HG03066 (cell line): Measurements from ENCODE around the gene LMOD1.

ENCODE experiments used
- ATAC-seq: cut with Tn5 transposase; IDR thresholded peaks from one replicate; pipeline ENCODE4 v1.9.1; 2021; ENCODE audit warnings: low read depth; ENCODE audit not compliant: unreplicated experiment

Gene LMOD1

DNA sequence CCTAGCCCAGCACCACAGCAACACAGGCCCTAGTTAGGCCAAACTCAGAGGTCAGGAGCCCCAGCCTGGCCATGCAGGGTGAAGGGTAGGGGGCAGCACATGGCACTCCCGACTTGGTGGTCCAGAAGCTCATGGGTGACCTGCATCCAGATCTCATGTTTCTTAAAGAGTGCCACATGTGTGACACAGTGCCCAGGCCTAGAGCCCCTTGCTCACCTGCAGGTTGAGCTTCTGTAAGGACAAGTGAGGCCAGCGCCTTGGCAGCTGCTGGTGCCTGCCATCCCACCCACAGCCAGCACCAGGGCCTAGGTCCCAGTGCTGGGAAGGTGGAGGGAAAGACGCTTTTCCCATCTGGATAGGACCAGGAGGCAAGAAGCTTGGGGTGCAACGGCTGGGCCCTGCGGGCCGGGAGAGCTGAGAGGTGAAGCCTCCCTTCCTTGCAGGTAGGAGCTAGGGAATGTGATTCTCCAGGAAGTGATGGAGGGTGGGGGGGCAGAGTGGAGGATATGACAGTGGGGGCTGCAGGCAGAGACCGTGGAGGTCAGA, 51.2 kb downstream of the LMOD1 start:
- ATAC-seq, result no peak

DNA sequence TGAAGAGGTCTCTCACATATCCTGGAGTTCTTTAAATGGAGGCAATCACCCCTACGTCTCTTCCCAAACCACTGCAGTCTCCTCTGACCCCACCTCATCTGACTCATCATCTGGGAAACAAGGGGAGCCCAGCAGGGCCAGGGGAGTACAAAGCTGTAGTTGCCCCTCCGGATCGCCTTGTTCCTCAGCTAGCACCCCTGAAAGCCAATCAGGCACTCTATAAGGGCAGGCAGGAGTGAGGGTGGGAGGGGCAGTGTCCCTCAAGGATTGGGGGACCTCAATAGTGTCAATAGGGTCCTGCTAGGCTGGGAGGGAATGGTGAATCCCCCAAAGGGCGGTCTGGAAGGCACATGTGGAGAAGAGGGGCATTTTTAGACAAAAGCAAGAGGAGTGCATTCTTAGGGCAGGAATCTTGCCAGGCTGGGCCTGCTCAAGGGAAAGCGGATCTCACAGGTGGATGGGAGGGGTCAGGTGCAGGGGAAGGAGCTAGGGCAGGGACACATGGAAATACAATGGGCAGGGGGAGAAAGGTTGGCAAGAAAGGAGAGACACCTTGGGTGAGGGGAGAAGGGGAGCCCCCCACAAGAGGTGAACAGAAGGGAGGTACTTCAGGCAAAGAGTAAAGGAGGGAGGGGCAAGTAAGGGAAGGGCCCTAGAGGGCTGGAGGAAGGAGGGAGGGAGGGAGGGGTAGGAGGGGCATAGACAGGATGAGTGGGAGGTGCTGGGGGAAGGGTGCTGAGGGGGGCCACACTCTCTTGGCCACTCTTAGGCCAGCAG, 51.8 kb downstream of the LMOD1 start:
- no peak for ATAC-seq

DNA sequence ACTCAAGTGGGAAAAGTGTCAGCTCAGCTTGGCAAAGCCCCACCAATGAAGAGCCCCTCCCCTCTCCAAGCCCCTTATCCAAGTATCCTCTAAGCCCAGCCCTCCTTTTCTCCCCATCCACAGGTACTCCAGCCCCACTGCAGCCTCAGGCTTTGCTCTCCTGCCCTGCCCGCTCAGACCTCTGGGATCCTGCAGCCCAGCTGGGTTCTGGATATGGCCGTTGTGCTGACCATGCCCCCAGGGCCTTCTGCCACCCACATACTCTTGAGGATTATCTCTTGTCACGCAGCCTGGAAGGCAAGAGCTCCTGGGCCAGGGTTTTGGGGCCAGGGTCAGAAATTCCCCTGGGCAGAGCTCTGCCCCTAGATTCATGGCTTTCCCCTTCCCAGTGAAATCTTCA, 52.9 kb downstream of the LMOD1 start:
- ATAC-seq, result no peak

DNA sequence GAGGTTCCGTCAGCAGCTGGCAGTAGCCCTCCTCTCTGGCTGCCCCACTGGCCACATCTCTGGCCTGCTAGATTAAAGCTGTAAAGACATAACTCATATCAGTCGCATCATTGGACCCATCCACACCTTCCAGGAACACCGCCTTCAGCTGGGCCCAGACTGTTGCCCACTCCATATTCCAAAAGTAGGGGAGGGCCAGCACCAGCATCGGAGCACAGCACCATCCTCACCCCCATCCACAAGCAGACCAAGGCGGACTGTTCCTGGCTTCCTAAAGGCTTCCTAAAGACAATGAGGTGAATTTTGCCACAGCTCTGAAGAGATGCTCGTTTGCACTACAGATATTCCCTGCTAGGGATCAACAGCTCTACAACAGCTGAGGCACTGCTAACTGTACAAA, 54.1 kb downstream of the LMOD1 start:
- no peak for ATAC-seq

DNA sequence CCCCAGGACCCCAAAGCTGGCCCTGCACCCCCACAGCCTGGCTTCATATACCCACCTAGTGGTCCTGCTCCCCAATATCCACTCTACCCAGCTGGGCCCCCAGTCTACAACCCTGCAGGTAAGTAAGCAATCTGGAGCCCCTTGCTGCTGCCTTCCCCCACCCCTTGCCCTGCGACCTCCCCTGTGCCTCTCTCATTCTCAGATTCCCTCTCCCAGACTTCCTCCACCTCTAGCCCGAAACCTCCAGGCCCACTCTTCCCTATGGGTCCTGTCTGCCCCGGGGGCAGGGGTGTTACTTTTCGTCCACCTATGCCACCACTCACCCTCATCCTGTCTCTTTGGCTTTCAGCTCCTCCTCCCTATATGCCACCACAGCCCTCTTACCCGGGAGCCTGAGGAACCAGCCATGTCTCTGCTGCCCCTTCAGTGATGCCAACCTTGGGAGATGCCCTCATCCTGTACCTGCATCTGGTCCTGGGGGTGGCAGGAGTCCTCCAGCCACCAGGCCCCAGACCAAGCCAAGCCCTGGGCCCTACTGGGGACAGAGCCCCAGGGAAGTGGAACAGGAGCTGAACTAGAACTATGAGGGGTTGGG, 54.8 kb downstream of the LMOD1 start:
- ATAC-seq, result no peak

DNA sequence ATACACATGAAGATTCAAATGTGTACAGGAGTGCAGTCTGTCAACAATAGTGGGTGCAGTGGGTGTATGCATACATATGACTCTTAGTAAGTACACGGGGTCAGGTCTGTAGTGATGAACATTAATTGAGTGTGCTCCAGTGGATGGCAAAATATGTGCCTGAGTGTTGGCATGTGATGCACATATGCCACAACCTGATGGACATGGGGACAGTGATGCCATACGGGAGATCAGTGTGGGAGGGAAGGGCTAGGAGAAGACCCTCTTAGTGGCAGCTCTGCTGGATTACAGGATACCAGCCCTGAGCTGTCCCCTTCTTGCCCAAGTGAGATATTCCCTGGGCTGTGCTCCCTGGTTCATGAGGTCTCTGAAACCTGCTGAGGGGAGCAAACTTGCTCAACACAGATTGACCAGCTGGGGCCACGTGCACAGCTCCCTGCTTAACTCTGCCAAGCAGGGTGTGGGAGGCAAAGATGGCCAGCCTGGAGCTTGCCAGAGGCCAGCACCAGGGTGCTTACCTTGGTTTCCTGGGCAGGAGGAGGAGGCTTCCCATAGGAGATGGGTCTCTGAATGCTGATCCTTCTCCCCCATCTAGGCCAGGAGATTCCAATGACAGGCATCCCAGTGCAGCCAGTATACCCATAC, 55.4 kb downstream of the LMOD1 start:
- ATAC-seq, result no peak

DNA sequence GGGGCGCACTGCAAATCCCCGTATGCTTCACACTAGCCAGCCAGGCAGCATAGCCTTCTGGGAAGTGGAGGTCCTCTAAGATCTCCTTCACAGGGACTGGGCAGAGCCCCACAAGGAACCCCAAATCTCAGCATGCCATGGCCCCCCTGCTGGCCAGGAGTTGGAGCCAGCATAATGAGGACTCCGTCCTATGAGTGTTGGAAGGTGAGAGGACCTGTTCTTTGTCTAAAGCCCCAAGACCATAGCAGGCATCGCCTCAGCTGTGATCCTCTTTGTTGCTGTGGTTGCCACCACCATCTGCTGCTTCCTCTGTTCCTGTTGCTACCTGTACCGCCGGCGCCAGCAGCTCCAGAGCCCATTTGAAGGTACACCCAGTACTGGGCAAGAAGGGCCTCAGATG, 56.1 kb downstream of the LMOD1 start:
- no peak for ATAC-seq

DNA sequence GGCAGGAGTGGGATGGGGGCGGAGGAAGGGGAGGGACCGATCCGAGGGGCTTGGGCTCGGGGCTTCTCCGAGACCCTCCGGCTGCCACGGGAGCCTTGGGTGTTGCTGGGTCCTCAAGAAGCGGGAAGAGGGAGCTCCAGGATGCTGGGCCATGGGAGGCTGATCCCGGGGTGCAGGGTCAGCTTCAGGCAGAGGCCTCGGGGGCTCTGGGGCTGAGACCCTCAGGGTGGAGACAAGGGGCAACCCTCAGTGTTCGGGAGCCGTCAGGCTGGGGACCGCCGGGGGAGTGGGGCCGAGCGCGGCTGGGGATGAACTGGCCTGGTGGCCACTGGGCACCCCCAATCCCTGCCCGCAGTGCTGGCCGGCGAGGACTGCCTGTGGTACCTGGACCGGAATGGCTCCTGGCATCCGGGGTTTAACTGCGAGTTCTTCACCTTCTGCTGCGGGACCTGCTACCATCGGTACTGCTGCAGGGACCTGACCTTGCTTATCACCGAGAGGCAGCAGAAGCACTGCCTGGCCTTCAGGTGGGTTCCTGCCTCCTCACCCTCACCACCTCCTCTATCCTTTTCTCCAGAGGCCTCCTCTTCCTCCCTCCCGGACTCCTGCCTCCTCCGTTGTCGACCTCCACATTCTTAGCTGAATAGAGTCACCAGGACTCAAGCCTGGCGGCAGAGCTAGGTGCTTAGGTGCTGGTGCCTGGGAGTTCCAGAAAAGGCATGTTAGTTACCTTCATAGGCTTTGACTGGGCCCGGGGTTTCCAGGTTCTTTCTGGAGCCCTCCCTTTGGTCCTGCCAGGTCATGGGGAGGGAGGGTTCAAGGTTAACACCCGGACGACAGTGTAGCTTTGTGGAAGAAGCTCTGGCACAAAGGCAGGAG, 57.0 kb downstream of the LMOD1 start:
- ATAC-seq, result no peak

DNA sequence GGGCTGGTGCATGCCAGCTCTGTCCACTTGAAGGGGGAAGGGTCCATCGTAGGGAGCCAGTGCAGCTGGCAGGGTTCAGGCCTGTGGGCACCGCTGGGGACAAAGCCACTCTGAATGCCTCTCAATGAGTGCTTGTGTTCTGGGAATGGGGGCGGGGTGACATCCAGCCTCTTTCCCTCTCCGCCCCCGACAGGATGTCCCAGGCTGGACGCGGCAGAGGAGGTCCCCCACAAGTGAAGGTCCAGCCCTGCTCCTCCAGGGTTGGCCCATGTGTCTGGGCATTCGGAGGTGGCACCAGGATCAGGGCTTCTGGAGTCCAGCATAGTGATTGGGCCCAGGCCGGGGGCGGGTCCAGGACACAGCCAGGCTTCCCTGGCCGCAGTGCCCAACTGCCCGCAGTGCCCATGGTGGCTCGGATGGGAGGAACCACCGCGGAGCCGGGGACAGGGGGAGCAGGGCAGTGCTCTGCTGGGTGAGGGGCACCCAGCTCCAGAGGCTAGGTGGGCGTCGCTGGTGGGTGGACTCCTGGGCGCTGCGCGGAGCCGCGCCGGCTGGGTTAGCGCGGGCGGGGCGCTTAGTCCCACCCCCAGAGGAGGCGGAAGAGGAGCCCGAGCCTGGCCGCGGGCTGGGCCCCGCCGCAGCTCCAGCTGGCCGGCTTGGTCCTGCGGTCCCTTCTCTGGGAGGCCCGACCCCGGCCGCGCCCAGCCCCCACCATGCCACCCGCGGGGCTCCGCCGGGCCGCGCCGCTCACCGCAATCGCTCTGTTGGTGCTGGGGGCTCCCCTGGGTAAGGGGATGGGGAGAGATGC, 57.9 kb downstream of the LMOD1 start, which contains the start of gene SHISA4:
TSS of gene SHISA4 (plus strand) at position 617 of the 808 bp plus-strand sequence. CDS start at position 714, 97 bp downstream.
- ATAC-seq, result no peak

DNA sequence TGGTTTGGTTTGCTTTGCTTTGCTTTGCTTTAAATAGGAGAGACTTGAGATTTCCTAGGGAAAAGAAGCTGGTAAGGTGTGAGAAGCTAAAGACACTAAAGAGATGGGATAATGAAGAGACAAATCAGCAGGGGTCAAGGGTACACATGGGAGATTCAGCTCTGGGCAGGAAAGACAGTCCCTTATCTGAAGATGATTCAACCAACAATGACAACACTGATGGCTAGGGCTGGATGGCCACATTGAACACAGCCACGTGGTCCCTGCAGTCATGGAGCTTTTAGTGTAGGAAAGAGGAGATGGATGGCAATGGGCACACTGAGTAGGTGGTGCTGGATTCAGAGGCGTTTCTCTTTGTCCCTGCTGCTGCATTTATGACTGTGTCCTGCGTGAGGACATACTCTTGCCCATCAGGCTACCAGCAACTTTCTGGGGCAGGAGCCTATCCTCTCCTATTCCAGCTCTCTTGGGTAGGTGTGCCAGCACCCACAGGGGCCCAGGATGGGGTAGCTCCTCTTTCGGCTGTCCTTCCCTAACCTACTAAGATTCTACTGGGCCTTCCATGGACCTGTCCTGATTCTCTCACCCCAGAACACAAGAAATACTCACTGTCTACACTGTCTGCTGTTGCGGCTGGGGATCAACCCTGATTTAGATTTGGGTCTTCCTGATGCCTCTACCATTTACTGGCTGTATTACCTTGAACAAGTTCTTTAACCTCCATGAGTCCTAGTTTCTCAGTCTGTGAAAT, 59.1 kb downstream of the LMOD1 start:
- no peak for ATAC-seq

DNA sequence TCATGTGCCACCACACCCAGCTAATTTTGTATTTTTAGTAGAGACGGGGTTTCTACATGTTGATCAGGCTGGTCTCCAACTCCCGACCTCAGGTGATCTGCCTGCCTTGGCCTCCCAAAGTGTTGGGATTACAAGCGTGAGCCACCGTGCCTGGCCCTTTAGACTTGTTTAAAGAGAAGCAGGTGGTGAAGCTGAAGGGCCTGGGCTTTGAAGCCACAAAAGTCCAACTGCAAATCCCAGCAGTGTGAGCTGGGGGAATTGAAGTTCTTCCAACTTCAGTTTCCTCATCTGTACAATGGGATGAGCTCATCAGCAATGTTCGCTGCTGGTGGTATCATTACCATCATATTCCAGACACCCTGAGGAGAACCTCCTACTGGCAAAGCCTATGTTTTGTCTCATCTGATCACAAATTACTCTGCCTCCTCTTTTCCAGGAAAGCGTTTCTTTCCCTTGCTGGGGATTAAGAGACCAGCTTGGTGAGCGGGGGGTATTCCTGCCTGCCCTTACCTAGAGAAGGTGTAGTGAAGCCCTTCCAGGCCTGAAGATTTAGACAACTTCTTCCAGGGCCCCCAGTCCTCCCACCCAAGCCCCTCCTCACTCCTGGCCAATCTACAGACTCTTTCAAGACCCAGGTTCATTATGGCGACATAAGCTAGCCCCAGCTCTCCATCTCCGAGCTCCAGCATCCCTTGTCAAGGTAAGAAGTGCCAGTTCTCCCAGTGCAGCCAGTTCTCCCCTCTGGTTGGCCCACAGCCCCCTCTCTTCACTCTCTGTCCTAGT, 60.1 kb downstream of the LMOD1 start:
- ATAC-seq, result no peak

DNA sequence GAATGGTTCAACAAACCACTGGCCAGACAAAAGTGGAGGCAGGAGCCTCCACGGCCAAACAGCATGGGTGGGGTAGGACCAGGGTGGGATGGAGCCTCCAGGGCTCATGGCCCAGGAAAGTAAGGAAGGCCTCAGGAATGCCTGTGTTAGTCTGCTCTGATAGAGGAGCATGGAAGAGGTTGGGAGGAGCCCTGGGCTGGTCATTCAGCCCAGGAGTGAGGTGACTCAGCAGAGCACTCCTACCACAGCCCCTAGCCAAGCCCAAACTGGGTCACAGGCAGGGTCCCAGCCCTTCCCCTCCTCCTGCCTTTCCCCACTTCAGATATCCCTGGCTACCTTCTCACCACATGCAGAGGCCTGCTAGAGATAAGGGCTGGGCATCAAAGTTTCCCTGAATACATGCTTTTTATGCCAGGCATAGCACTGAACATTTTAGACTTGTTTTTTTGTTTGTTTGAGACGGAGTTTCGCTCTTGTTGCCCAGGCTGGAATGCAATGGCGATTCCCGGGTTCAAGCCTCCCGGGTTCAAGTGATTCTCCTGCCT, 60.7 kb downstream of the LMOD1 start:
- ATAC-seq, result no peak

DNA sequence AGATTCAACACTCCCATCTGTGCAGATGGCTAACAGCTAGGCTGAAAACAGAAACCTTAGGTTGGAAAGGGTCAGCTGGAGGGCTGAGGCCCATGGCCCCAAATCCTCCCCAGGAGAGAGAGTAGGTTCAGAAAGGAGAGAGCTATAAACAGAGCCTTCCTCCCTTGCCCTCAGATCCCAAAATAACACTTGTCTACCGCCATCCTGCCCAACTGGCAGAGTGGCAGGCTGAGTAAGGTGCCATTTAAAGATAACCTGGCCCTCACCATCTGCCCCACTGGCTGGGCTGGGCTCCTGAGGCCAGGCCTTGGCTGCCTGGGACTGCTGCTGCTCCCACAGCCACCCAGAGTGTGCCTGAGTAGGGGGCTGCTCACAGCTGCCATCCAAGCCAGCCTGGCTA, 61.9 kb downstream of the LMOD1 start:
- no peak for ATAC-seq

DNA sequence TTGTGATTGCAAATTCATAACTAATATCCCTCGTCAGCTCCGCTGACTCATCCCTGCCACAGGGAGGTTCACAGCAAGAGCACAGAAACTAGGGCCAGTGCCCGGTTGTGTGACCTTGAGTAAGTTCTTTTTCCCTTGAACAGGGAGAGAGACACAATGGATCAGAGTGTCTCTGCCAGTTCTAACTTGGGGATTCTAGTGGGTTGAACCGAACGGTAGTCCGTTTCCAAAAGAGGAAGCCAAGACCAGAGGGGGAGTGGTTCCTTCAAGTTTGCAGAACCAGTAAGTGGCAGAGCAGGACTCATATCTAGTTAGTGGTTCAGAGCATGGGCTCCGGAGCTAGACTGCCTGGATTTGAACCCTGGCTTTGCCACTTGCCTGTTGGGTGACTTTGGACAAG, 62.6 kb downstream of the LMOD1 start:
- no peak for ATAC-seq

DNA sequence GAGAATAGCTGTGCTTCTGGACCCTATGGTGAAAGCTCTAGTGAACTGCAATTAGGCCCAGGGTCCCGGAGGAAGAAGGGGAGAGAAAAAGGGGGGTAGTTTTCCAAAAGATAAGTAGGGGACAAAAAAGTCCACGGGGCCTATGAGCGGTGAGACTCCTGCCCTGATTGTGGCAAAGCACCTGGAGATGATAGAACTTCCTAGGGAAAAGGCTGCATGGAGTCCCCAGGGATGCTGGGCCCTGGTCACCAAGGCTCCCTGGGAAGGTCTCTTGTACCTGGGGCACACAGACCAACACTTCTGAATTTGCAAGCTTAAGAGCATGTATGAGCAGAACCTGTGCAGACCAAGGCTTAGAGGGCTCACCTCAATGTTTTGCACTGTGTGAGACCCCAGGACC, 63.1 kb downstream of the LMOD1 start:
- ATAC-seq, result no peak

DNA sequence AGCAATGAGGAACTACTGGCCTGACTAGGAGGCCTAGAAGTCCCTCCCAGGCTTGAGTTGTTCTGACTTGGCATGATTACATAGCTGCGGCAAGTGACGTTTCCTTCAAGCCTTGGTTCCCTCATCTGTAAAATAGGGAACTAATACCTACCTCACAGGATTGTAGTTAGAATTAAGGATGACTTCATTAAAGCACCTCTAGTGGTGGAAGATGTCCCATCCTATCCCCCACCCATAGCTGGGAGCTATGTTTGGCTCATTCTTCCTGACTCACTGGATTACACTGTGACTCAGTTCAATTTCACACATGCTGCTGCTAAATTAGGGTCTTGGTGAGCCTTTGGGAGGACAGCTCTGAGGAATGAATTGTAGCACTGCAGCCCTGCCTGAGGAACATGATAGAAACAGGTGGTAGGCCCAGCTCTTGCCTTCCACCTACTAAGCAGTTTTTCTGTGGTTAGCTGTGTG, 63.6 kb downstream of the LMOD1 start:
- ATAC-seq, result no peak

DNA sequence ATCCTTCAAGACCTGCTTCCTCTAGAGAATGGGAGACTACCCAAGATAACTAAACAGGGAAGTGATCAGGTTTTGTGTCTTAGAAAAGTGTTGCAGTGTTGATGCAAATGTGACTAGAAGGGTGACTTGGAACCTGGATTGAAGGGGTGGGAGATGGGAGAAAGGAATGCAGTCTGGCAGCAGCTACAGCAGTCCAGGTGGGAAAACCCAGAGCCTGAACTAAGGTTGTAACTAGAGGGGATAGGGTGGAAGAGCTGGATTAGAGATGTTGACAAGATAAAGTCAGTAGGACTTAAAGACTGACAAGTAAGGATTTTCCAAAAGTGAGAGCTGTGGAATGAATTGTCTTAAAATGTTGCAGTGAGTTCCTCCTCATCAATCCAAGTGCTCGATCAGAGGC, 64.7 kb downstream of the LMOD1 start:
- ATAC-seq, result no peak
